NOMO-1 treated with dmso at 0.1 percent for 144 hours (cell line): ENCODE results near the gene SLC27A1.
"Not testable (repeated sequence)": the region's sequence is repeated elsewhere in the genome, so short reads cannot be mapped to it uniquely, and the experiment has no call there.

ENCODE experiments used
- DNase-seq: peaks from one replicate; lab custom pipeline; 2025; ENCODE audit not compliant: unreplicated experiment; lab: John Stamatoyannopoulos, UW

Gene SLC27A1

DNA sequence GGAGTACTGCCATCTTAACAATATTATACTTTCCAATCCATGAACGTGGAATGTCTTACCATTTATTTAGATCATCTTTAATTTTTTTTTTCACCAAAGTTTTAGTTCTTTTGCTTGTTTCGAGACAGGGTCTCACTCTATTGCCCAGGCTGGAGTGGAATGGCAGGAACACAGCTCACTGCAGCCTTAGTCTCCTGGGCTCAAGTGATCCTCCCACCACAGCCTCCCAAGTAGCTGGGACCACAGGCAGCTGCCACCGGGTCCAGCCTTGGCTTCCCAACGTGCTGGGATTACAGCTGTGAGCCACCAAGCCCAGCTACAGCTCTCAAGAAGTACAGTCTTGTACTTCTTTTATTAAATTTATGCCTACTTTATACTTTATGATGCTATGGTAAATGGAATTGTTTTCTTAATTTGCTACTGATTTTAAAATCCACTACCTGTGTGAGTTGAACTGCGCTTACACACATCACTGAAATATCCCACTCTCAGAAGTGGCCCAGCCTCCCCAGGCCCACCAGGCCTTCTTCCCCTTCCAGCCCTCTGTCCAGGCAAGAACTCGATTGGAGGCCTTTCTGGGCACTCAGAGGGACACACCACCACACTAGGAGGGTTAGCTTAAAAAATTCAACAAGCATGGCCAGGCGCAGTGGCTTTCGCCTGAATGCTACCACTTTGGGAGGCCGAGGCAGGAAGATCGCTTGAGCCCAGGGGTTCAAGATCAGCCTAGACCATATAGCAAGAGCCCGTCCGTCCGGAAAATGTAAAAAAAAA, 40.1 kb downstream of the SLC27A1 start:
- DNase-seq: no peak

GRCh38 chr19:17511724-17512573, 41.6 kb downstream of the SLC27A1 start:
- DNase-seq: peak; percentile 82

DNA sequence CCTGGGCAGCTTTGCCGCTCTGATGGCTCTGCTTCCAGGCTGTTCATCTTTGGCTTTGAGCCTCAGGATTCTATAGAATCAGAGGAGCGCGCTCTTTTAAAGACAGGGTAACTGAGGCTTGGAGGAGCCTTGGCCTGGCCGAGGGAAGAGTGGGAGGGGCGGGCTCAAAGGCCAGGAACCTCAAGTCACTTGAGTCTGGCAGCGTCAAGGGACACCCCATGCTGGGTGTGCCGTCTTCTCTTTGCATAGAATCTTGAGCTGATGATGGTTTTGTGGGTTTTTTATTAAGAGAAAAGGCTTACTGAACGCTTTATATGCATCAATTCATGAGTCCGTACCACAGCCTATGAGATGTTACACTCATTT, 42.2 kb downstream of the SLC27A1 start:
- no peak for DNase-seq

DNA sequence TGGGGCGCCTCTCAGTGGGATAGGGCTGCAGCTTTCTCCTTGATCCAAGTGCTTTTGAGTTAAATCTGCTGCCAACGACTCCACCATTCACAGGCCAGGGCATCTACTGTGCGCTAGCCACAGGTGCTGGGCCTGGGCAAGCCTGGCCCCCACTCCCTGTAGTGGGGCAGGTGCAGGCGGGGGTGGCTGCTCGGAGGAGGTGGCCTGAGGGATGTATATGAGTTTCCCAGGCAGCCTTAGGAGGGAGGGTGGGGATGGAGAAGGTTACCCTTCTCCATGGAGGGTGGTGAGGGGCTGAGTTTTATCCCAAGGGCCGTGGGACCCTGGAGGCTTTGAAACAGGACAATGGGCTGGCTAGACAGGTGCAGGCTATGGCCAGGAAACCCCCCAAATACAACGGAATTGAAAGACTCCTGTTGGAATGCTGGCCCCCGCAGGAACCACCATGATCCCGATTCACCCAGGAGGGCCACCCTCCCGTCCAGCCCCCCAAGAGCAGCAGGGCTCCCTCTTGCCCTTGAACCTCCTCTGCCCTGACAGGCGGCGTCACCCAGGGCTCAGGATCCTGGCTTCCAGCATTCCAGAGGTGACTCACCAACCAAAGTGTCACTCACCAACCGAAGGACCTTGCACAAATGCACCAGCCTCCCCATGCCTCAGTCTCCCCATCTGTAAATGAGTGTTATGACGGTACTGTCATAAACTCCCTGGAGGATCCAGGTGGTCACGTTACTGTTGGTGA, 45.3 kb downstream of the SLC27A1 start:
- DNase-seq: no peak

DNA sequence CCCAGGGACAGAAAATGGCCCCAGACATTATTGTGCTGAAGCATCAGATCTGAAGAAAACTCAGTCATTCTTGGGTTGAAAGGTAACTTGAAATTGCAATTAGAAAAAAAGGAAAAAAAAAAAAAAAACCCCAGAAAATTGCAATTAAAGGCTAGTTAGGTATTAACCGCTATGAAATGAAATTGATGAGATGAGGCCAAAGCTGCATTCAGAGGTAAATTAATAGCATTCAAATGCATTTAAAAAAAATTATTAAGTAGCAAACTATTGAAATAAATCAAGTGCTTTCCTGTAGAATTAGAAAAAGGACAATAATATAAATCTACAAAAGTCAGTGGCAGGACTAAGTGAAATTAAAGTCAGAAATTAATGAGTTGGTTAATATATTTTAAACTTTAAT, 47.6 kb downstream of the SLC27A1 start:
- DNase-seq: no peak

GRCh38 chr19:17518654-17519053, 48.3 kb downstream of the SLC27A1 start:
- not testable (repeated sequence) for DNase-seq

DNA sequence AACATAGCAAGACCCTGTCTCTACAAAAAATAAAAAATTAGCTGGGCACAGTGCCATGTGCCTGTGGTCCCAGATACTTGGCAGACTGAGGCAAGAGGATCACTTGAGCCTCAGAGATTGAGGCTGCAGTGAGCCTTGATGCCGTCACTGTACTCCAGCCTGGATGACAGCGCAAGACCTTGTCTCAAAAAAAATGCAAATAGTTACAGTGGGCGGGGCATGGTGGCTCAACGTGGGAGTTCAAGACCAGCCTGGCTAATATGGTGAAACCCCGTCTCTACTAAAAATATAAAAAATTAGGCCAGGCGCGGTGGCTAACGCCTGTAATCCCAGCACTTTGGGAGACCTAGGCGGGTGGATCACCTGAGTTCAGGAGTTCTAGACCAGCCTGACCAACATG, 49.6 kb downstream of the SLC27A1 start:
- no peak for DNase-seq

GRCh38 chr19:17520865-17521264, 50.5 kb downstream of the SLC27A1 start:
- no peak for DNase-seq

- peak; percentile 97 for DNase-seq
These were observed 52.9 kb downstream of the SLC27A1 start for GRCh38 chr19:17522988-17523872.

- DNase-seq: no peak
These were observed 54.3 kb downstream of the SLC27A1 start for GRCh38 chr19:17524651-17525050.

GRCh38 chr19:17525141-17525540, 54.8 kb downstream of the SLC27A1 start:
- DNase-seq: no peak

DNA sequence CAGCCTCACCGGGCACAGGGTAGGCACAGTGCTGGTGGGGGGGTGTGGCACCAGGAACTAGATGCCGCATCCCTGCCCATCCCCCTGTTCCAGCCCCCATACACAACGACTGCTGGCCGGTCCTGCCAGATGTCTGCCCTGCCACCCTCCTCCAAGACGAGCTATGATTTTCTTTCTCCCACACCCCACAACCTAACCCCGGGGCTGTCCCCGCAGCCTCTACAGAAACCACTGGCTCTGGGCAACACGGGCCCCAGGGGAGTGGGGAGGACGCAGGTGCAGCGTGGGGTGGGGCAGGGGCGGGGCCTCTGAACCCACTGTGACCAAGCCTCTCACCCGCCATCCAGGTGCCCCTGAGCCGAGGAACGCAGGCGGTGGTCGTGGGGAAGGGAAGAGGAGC, 56.6 kb downstream of the SLC27A1 start:
- no peak for DNase-seq

DNA sequence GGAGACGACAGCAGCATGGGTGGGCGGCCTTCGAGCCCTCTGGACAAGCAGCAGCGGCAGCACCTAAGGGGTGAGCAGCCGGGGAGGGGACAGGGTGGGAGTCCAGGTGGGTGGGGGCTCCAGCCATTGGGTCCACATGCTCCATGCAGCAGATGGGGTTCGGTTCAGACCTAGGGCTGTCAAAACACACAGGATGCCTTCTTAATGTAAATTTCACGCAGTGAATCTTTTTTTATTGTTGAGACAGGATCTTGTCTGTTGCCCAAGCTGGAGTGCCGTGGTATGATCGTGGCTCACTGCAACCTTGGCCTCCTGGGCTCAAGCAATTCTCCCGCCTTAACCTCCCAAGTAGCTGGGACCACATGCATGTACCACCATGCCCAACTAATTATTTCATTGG, 57.0 kb downstream of the SLC27A1 start:
- DNase-seq: no peak

GRCh38 chr19:17528610-17529009, 58.3 kb downstream of the SLC27A1 start:
- no peak for DNase-seq

DNA sequence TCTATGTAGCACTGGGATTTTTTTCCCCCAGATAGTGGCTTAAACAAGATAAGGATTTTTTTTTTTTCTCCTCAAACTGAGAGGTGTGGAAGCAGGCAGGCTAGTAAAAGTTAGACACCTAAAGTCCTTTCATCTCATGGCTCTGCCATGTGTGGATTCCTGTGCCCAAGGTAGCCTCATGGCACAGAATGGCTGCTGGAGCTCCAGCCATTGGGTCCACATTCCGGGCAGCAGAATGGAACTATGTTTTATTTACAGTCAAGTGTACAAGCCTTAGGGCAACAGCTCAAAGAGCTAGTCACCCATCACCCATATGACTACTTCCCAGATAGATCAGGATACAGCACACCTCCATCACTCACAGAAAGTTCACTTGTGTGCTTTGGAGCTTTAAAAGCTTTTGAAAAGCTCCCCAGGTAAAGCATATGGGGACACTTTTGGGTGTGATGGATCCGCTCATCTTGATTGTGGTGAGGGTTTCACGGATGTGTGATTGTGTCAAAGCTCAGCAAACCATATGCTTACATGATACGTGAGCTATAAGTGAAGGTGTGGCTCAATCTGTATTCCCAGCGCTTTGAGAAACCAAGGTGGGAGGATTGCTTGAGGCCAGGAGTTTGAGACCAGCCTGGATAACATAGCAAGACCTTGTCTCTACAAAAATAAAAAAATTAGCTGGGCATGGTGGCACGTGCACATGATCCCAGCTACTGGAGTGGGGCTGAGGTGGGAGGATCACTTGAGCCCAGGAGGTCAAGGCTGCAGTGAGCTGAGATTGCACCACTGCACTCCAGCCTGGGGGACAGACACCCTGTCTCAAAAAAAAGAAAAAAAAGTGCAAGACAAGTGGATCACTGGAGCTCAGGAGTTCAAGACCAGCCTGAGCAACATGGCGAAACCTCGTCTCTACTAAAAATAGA, 59.2 kb downstream of the SLC27A1 start:
- no peak for DNase-seq

DNA sequence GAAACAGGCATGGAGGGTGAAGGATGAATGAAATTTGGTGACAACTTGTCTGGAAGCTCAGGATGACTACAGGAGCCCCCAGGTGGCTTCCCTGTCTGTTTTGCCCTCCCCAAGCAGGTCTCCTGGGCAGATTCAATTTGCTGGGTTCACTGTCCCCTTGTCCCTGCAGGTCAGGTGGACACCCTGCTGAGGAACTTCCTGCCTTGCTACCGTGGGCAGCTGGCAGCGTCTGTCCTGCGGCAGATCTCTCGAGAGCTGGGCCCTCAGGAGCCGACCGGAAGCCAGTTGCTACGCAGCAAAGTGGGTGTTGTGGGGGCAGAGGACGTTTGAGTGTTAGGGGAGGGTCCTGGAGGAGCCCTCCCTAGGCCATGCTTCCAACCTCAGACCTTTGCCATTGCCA, 60.3 kb downstream of the SLC27A1 start:
- DNase-seq: no peak

DNA sequence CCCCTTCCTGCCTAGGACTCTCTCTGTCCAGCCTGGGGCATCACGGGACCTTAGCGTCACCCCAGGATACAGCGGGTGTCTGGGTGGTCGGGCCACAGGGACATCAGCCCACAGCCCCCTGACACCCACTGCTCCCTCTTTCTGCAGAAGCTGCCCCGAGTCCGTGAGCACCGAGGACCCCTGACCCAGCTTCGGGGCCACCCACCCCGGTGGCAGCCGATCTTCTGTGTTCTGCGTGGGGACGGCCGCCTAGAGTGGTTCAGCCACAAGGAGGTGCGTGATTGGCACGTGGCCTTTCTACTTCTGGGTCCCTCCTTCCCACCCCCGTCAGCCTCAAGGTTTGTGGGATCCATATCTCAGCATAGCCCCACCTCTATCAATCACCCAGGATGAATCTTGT, 61.8 kb downstream of the SLC27A1 start:
- DNase-seq: no peak

DNA sequence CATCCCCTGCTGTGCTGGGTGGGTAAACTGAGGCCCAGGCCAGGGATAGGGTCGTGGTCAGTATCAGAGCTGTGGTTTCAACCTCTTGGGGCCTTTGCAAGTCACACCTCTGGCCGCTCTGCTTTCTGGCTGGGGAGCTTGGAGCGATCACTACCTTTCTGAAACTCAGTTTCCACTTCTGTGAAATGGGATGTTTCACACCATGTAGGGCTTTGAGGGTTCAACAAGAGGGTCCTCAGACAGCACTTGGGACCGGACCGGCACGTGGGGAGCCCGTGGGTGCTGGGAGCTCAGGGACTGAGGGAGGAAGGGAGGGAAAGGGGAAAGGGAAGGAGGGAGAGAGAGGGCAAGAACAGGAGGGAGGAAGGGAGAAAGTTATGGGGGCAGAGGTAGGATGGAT, 62.2 kb downstream of the SLC27A1 start:
- no peak for DNase-seq

GRCh38 chr19:17534767-17535166, 64.4 kb downstream of the SLC27A1 start:
- DNase-seq: no peak

- no peak for DNase-seq
These were observed 66.6 kb downstream of the SLC27A1 start for GRCh38 chr19:17536955-17537354.
